ENCODE measurements around the gene GSK3B. TPM values are rescaled to one million over a fixed set of nuclear protein-coding genes. Genes with fewer than 3 reads are reported as not detected.

The GSK3B gene
- total RNA-seq, 6 donors from 2014 or later, result 41.4 to 84.9 (median 48.0) TPM

DNA sequence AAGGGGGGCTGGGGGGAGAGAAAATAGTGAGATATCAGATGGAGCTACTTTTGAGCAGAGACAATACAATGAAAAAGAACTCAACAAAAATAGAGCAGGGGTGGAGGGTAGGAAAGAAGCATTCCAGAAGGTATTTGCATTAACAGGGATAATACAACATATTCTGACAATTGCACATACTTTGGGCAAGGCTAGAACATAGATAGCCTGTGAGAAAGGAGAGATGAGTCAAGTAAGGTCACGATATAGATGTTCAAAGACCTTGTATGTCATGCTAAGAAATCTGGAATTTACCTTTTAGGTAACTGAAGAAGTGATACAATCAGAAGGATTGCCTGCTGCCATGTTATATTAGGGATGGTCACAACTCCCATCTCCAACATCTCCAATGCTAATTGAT, 155.2 kb downstream of the GSK3B start:
- ATAC-seq (ENCODE audit: low FRiP score in 2 of 2) (no peak), DNase-seq (no peak)
- H3K27me3 ChIP-seq, result no peaks in the 10 kb centered on the region
- peaks cover 0 to 2% (median under 1%) of the 10 kb centered on the region in 4 donors for H3K4me1 ChIP-seq
- no peak overlapping the region for H3K4me3 ChIP-seq
- TF ChIP-seq EP300 (IDR thresholded peaks at IDR 0.05), result no peak
- TF ChIP-seq POLR2A (IDR thresholded peaks at IDR 0.05), result no peak
- TF ChIP-seq, protein P1, sequence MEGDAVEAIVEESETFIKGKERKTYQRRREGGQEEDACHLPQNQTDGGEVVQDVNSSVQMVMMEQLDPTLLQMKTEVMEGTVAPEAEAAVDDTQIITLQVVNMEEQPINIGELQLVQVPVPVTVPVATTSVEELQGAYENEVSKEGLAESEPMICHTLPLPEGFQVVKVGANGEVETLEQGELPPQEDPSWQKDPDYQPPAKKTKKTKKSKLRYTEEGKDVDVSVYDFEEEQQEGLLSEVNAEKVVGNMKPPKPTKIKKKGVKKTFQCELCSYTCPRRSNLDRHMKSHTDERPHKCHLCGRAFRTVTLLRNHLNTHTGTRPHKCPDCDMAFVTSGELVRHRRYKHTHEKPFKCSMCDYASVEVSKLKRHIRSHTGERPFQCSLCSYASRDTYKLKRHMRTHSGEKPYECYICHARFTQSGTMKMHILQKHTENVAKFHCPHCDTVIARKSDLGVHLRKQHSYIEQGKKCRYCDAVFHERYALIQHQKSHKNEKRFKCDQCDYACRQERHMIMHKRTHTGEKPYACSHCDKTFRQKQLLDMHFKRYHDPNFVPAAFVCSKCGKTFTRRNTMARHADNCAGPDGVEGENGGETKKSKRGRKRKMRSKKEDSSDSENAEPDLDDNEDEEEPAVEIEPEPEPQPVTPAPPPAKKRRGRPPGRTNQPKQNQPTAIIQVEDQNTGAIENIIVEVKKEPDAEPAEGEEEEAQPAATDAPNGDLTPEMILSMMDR (IDR thresholded peaks at IDR 0.05), result no peak
- no peak for TF ChIP-seq POLR2AphosphoS5 (IDR thresholded peaks at IDR 0.05)
- no peaks in the 10 kb centered on the region for H3K36me3 ChIP-seq
- 90 to 100% methylated on average over 1 of the region's 1 CpG for WGBS, 2 donors
- H3K9me3 ChIP-seq, result no peaks in the 10 kb centered on the region
- H3K27ac ChIP-seq, result no peak overlapping the region

DNA sequence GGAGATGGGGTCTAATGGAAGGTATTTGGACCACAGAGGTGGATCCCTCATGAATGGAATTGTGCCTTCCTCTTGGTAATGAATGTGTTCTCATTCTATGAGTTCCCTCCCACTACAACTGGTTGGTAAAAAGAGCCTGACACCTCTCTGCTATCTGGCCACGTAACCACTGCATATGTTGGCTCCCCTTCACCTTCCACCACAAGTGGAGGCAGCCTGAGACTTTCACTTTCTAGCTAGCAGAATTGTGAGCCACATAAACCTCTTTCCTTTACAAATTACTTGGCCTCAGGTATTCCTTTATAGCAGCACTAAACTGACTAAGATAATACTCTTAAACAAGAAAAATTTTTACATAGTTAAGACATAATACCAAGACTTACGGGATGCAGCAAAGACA, 157.0 kb downstream of the GSK3B start:
- TF ChIP-seq EP300 (IDR thresholded peaks at IDR 0.05), result no peak
- no peak for TF ChIP-seq POLR2AphosphoS5 (IDR thresholded peaks at IDR 0.05)
- TF ChIP-seq POLR2A (IDR thresholded peaks at IDR 0.05), result no peak
- TF ChIP-seq, protein P1 (IDR thresholded peaks at IDR 0.05), result no peak
- H3K27ac ChIP-seq, result no peak overlapping the region
- WGBS, 2 donors, result 73 to 84% methylated on average over 2 of the region's 2 CpGs
- H3K36me3 ChIP-seq, result no peaks in the 10 kb centered on the region
- no peaks in the 10 kb centered on the region for H3K27me3 ChIP-seq
- no peak overlapping the region for H3K4me3 ChIP-seq
- DNase-seq (no peak), ATAC-seq (ENCODE audit: low FRiP score in 2 of 2) (no peak)
- no peaks in the 10 kb centered on the region for H3K4me1 ChIP-seq
- H3K9me3 ChIP-seq, result no peaks in the 10 kb centered on the region

GRCh38 chr3:119934249-119934648, 160.0 kb downstream of the GSK3B start:
- Histone ChIP-seq H3K9me3 (no peaks in the 10 kb centered on the region), H3K27ac (no peak overlapping the region), H3K4me3 (no peak overlapping the region), H3K36me3 (no peaks in the 10 kb centered on the region), H3K27me3 (no peaks in the 10 kb centered on the region), H3K4me1 (no peaks in the 10 kb centered on the region)
- DNase-seq (no peak), ATAC-seq (ENCODE audit: low FRiP score in 2 of 2) (no peak)
- TF ChIP-seq POLR2A (IDR thresholded peaks at IDR 0.05) (no peak), EP300 (IDR thresholded peaks at IDR 0.05) (no peak), POLR2AphosphoS5 (IDR thresholded peaks at IDR 0.05) (no peak)
- TF ChIP-seq, protein P1 (IDR thresholded peaks at IDR 0.05), result no peak
- WGBS, 2 donors, result 87 to 88% methylated on average over 3 of the region's 3 CpGs

- TF ChIP-seq, protein P1 (IDR thresholded peaks at IDR 0.05), result no peak
- TF ChIP-seq POLR2AphosphoS5 (IDR thresholded peaks at IDR 0.05) (no peak), EP300 (IDR thresholded peaks at IDR 0.05) (no peak), POLR2A (IDR thresholded peaks at IDR 0.05) (no peak)
- Histone ChIP-seq H3K36me3 (no peaks in the 10 kb centered on the region), H3K4me1 (no peaks in the 10 kb centered on the region), H3K9me3 (no peaks in the 10 kb centered on the region), H3K27me3 (no peaks in the 10 kb centered on the region), H3K27ac (no peak overlapping the region), H3K4me3 (no peak overlapping the region)
- no peak for DNase-seq
- ATAC-seq (ENCODE audit: low FRiP score in 2 of 2), result no peak
- 97 to 98% methylated on average over 5 of the region's 5 CpGs for WGBS, 2 donors
These were observed 161.0 kb downstream of the GSK3B start for GRCh38 chr3:119933207-119933606.

- Histone ChIP-seq H3K27me3 (no peaks in the 10 kb centered on the region), H3K27ac (no peak overlapping the region), H3K4me3 (no peak overlapping the region), H3K4me1 (peaks cover 0 to 5% (median 0%) of the 10 kb centered on the region in 4 donors), H3K36me3 (no peaks in the 10 kb centered on the region), H3K9me3 (no peaks in the 10 kb centered on the region)
- TF ChIP-seq, protein P1 (IDR thresholded peaks at IDR 0.05), result no peak
- TF ChIP-seq POLR2AphosphoS5 (IDR thresholded peaks at IDR 0.05) (no peak), EP300 (IDR thresholded peaks at IDR 0.05) (no peak), POLR2A (IDR thresholded peaks at IDR 0.05) (no peak)
- 86 to 93% methylated on average over 1 of the region's 1 CpG for WGBS, 2 donors
- DNase-seq (no peak), ATAC-seq (ENCODE audit: low FRiP score in 2 of 2) (no peak)
These were observed 164.0 kb downstream of the GSK3B start for GRCh38 chr3:119930286-119930685.

Measured in upper lobe of left lung (tissue), 6 donors.